Measurements from ENCODE around the gene CLDN25.

Gene CLDN25

GRCh38 chr11:113814181-113814580 is 34.6 kb downstream of the CLDN25 start:
- POLR2A ChIA-PET = no interaction called here
- CTCF ChIA-PET = interaction anchor here (0.6 to 3.8 kb wide), 5 partner anchors 8 to 148 kb away, joined by 3 to 28 read pairs (median 3); no protein-coding TSS in a partner anchor
- H3K9me3 ChIP-seq (ENCODE audit: control insufficient read depth, insufficient read depth, low read depth, low read length) = no peaks in the 10 kb centered on the region
- no peaks in the 10 kb centered on the region for H3K4me1 ChIP-seq (ENCODE audit: control insufficient read depth, insufficient read depth, low read length)
- H3K4me3 ChIP-seq (ENCODE audit: low read depth, low read length) = no peak overlapping the region
- no peak overlapping the region for H3K27ac ChIP-seq (ENCODE audit: extremely low read depth, low read depth, low read length)
- peaks cover 5 to 75% of the 10 kb centered on the region in 2 experiments; a peak in 2 of 3 replicates for H3K36me3 ChIP-seq (ENCODE audit: control insufficient read depth in 2 of 2, insufficient read depth in 1 of 2, low read length in 2 of 2)
- no peak for TF ChIP-seq HOXD13 (CRISPR knock-in tag; IDR thresholded peaks at IDR 0.05; ENCODE audit: borderline replicate concordance)
- no peak for TF ChIP-seq ZNF354C (tag by site-specific recombination; IDR thresholded peaks at IDR 0.05; ENCODE audit: borderline replicate concordance, low read depth)
- TF ChIP-seq ZNF704 (tag by site-specific recombination; IDR thresholded peaks at IDR 0.05) = no peak
- no peak for TF ChIP-seq ZSCAN4 (tag by site-specific recombination; IDR thresholded peaks at IDR 0.05)
- TF ChIP-seq ZNF544 (tag by site-specific recombination; IDR thresholded peaks at IDR 0.05) = no peak
- no peak for TF ChIP-seq TCF7L2 (IDR thresholded peaks at IDR 0.05; ENCODE audit: borderline replicate concordance, low read depth, low read length)
- no peak for TF ChIP-seq ZSCAN30 (tag by site-specific recombination; IDR thresholded peaks at IDR 0.05)
- TF ChIP-seq ZNF366 (tag by site-specific recombination; conservative IDR thresholded peaks at IDR 0.05) = no peak
- TF ChIP-seq CTCF (tag by site-specific recombination; IDR thresholded peaks at IDR 0.05) = no peak
- TF ChIP-seq ZNF660 (tag by site-specific recombination; IDR thresholded peaks at IDR 0.05) = no peak
- no peak for TF ChIP-seq ZBTB11 (tag by site-specific recombination; conservative IDR thresholded peaks at IDR 0.05; ENCODE audit: low read depth)
- no peak for TF ChIP-seq ZNF10 (tag by site-specific recombination; IDR thresholded peaks at IDR 0.05)
- TF ChIP-seq ZNF621 (tag by site-specific recombination; IDR thresholded peaks at IDR 0.05) = no peak
- no peak for TF ChIP-seq ZNF398 (tag by site-specific recombination; IDR thresholded peaks at IDR 0.05)
- no peak for TF ChIP-seq SETDB1 (IDR thresholded peaks at IDR 0.05; ENCODE audit: insufficient read length, low read length)
- TF ChIP-seq SCRT1 (tag by site-specific recombination; IDR thresholded peaks at IDR 0.05; ENCODE audit: borderline replicate concordance) = no peak
- no peak for TF ChIP-seq ZNF138 (tag by site-specific recombination; IDR thresholded peaks at IDR 0.05; ENCODE audit: borderline replicate concordance)
- TF ChIP-seq PRDM6 (tag by site-specific recombination; IDR thresholded peaks at IDR 0.05) = no peak
- no peak for TF ChIP-seq ZNF394 (tag by site-specific recombination; IDR thresholded peaks at IDR 0.05; ENCODE audit: borderline replicate concordance)

Measured in HEK293 (cell line).